A549 (cell line): ENCODE results near the gene PIP4K2A. TPM values are rescaled to one million over a fixed set of nuclear protein-coding genes. Genes with fewer than 3 reads are reported as not detected.

Source experiments
- ATAC-seq, 2 experiments: fragments of 200-7000 bp in 1 of 2; fragments of >200 bp in 1 of 2; cut with Nextera tagmentation in 1 of 2; cut with Tn5 transposase in 1 of 2; 3 replicates each; pipeline versions ENCODE4 v1.8.0 to v1.9.1; 2018 to 2020; ENCODE audit warnings: mild to moderate bottlenecking in 1 of 2, moderate library complexity in 1 of 2
- CTCF ChIA-PET: fragments of 300-600 bp; sonication (Branson Sonifier 250); formaldehyde crosslinking; extraction: SDS; loops from one replicate; lab custom pipeline; 2021; ENCODE audit warnings: antibody characterized with exemption, inconsistent platforms; lab: Yijun Ruan, JAX
- POLR2A ChIA-PET: fragments of 350-600 bp; formaldehyde crosslinking; extraction: SDS; loops from one replicate; lab custom pipeline; 2021; ENCODE audit warnings: antibody characterized with exemption, inconsistent platforms; lab: Yijun Ruan, JAX
- DNase-seq, 2 experiments: peaks; one replicate each; pipeline versions ENCODE4 v3.0.0 to v3.0.0-alpha.2; 2011 to 2016; ENCODE audit warnings: low read depth in 1 of 2, low spot score in 1 of 2
- FAIRE-seq: peaks from 2 replicates; lab custom pipeline; 2011; peaks lifted over from hg19 to GRCh38; lab: Jason Lieb, UNC
- H3K27ac ChIP-seq, 2 experiments: fragments of >200 bp; sonication (Bioruptor Twin); formaldehyde crosslinking; 3 replicates each; pipeline ENCODE4 v1.5.1; 2016 to 2017
- H3K4me1 ChIP-seq: fragments of >200 bp; sonication (Bioruptor Twin); formaldehyde crosslinking; 3 replicates; pipeline ENCODE4 v1.6.1; 2016
- H3K4me2 ChIP-seq: fragments of >200 bp; sonication (Bioruptor Twin); formaldehyde crosslinking; 3 replicates; pipeline ENCODE4 v1.6.1; 2016
- H3K4me3 ChIP-seq: fragments of >200 bp; sonication (Bioruptor Twin); formaldehyde crosslinking; 3 replicates; pipeline ENCODE4 v1.5.1; 2016
- H3K9me3 ChIP-seq: fragments of >200 bp; sonication (Bioruptor Twin); formaldehyde crosslinking; 3 replicates; pipeline ENCODE4 v1.6.1; 2016
- CHD2 ChIP-seq: fragments of 150-350 bp; IDR thresholded peaks from 2 replicates; pipeline ENCODE4 v1.6.1; 2014; ENCODE audit warnings: low read length; ENCODE audit not compliant: partially characterized antibody
- EP300 ChIP-seq, 2 experiments: fragments of >200 bp; sonication (Bioruptor Twin); formaldehyde crosslinking; IDR thresholded peaks; 2 replicates in 1 of 2; 3 replicates in 1 of 2; pipeline ENCODE4 v1.6.1; 2016 to 2017
- ESRRA ChIP-seq: fragments of 150-350 bp; IDR thresholded peaks from 2 replicates; pipeline ENCODE4 v1.6.1; 2014; ENCODE audit warnings: mild to moderate bottlenecking, low read length, borderline replicate concordance
- HOXA7 ChIP-seq: fragments of 250-450 bp; sonication (Bioruptor Pico); IDR thresholded peaks from 2 replicates; pipeline ENCODE4 v1.5.0; 2020; ENCODE audit warnings: mild to moderate bottlenecking, moderate library complexity
- HOXB5 ChIP-seq: fragments of 250-450 bp; sonication (Bioruptor Pico); IDR thresholded peaks from 2 replicates; pipeline ENCODE4 v1.5.0; 2020; ENCODE audit warnings: mild to moderate bottlenecking, moderate library complexity
- JUN ChIP-seq, 2 experiments: fragments of >200 bp; sonication (Bioruptor Twin); formaldehyde crosslinking; IDR thresholded peaks; 2 replicates in 1 of 2; 3 replicates in 1 of 2; pipeline ENCODE4 v1.6.1; 2016 to 2017
- MAFK ChIP-seq: fragments of 450-650 bp; IDR thresholded peaks from 2 replicates; pipeline ENCODE4 v1.6.1; 2014; ENCODE audit not compliant: partially characterized antibody
- NPAS2 ChIP-seq: fragments of 250-450 bp; sonication (Bioruptor Pico); IDR thresholded peaks from 2 replicates; pipeline ENCODE4 v1.8.0; 2022; ENCODE audit warnings: mild to moderate bottlenecking, moderate library complexity, borderline replicate concordance
- PHF8 ChIP-seq: fragments of 200-600 bp; sonication (generic); IDR thresholded peaks from 2 replicates; pipeline ENCODE4 v1.6.1; 2016; ENCODE audit warnings: low read depth, mild to moderate bottlenecking, antibody characterized with exemption, moderate library complexity, borderline replicate concordance
- ZNF302 ChIP-seq: fragments of 250-450 bp; sonication (Bioruptor Pico); IDR thresholded peaks from 2 replicates; pipeline ENCODE4 v1.9.0; 2021; ENCODE audit warnings: inconsistent platforms, mild to moderate bottlenecking, moderate library complexity
- WGBS: methylation state at CpG from one replicate; pipeline ENCODE4 v1.1.6; 2017; ENCODE audit errors: missing lambda C conversion rate; 5-methylcytosine and 5-hydroxymethylcytosine counted together
- polyA plus RNA-seq, 4 experiments: library from polyadenylated mRNA; depleted of rRNA in 3 of 4; stranded (reverse); fragments of >200 nt; fragmentation: RNase III in 1 of 4; extraction: RNeasy Plus Mini Kit Qiagen cat#74134 plus additional on column Dnase treatment in 1 of 4; gene quantifications; 2 replicates in 3 of 4; 3 replicates in 1 of 4; pipeline ENCODE4 v1.2.3, GENCODE V29; 2011 to 2017
- TF ChIP-seq, protein P1 (sequence below): fragments of 200-600 bp; sonication (generic); IDR thresholded peaks from 2 replicates; pipeline ENCODE4 v1.6.1; 2016; ENCODE audit warnings: antibody characterized with exemption, mild to moderate bottlenecking, moderate library complexity
- TF ChIP-seq, protein P2 (sequence below): fragments of 250-450 bp; sonication (Bioruptor Pico); IDR thresholded peaks from 2 replicates; pipeline ENCODE4 v1.5.0; 2020; ENCODE audit warnings: low read depth, mild to moderate bottlenecking, moderate library complexity
- TF ChIP-seq, protein P3 (sequence below): fragments of >200 bp; sonication (Bioruptor Twin); formaldehyde crosslinking; IDR thresholded peaks from 2 replicates; pipeline ENCODE4 v1.6.1; 2016
- TF ChIP-seq, protein P4 (sequence below): IDR thresholded peaks from 2 replicates; pipeline ENCODE4 v1.6.1; 2012; ENCODE audit warnings: low read depth, borderline replicate concordance

The PIP4K2A gene
- polyA plus RNA-seq, 2 of the 4 experiments (the other 2 are of a cell fraction), result 23.1 to 24.0 TPM

DNA sequence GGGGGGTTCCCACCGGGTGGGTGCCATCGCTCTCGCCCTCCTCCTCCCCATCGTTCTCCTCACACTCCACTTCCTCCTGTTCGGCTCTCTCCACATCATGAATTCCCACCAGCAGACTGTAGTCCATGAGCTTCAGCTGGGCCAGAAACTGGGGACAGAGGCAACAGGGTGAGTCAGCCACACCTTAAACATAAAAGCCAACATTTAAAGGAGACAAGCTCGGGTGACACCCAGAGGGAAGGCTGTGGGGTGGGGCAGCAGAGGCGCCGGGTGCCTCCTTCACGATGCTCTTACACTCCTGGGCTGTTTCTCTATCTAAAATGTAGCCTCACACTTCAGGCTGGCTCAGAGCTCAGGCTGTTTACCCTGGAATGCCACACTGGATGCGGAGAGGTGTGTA lies 172.5 kb downstream of the PIP4K2A start (continued):
- TF ChIP-seq, protein P1, sequence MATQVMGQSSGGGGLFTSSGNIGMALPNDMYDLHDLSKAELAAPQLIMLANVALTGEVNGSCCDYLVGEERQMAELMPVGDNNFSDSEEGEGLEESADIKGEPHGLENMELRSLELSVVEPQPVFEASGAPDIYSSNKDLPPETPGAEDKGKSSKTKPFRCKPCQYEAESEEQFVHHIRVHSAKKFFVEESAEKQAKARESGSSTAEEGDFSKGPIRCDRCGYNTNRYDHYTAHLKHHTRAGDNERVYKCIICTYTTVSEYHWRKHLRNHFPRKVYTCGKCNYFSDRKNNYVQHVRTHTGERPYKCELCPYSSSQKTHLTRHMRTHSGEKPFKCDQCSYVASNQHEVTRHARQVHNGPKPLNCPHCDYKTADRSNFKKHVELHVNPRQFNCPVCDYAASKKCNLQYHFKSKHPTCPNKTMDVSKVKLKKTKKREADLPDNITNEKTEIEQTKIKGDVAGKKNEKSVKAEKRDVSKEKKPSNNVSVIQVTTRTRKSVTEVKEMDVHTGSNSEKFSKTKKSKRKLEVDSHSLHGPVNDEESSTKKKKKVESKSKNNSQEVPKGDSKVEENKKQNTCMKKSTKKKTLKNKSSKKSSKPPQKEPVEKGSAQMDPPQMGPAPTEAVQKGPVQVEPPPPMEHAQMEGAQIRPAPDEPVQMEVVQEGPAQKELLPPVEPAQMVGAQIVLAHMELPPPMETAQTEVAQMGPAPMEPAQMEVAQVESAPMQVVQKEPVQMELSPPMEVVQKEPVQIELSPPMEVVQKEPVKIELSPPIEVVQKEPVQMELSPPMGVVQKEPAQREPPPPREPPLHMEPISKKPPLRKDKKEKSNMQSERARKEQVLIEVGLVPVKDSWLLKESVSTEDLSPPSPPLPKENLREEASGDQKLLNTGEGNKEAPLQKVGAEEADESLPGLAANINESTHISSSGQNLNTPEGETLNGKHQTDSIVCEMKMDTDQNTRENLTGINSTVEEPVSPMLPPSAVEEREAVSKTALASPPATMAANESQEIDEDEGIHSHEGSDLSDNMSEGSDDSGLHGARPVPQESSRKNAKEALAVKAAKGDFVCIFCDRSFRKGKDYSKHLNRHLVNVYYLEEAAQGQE, result no peak
- TF ChIP-seq EP300 (IDR thresholded peaks at IDR 0.05) (no peak), ESRRA (no peak), HOXB5 (CRISPR knock-in tag) (no peak)

DNA sequence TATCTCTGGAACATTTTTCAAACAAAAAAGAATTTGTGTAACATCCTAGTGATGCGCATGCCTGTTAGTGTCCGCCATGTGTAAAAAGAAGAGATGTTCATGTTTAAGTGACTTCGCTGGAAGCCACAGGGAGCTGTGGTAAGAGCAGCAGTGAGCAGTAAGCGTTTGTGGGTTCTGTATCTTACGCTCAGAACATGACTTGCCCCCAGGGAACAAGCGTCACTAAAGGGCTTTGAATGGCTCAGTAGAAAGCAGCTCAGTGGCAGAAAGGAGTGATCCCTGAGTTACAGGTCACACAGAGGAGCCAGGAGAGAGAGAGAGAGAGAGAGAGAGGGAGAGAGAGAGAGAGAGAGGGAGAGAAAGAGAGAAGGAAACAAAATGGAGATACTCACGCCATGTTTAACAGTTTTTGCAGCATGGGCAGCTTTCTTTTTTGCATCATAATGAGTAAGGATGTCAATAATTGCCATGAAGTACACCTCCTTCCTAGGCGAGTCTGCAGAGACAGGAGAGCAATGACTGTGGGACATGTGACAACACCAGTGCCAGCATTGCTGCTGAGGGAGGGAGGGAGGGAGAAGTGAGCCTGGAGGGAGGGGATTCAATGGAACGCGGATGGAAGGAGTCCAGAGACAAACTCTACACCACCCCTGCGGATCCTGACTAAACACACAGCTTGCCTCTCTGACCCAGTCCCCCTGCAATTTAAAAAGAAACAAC lies 174.6 kb downstream of the PIP4K2A start:
- ATAC-seq (no peak), DNase-seq (no peak), FAIRE-seq (no peak)
- Histone ChIP-seq H3K4me3 (no peak overlapping the region), H3K4me2 (no peak overlapping the region), H3K27ac (no peak overlapping the region), H3K9me3 (no peaks in the 10 kb centered on the region), H3K4me1 (0 out of 3 replicates have a peak, but pooled peaks cover 4% of the 10 kb centered on the region)
- TF ChIP-seq MAFK, result no peak
- TF ChIP-seq JUN (IDR thresholded peaks at IDR 0.05), result no peak
- POLR2A ChIA-PET, result no interaction called here
- CTCF ChIA-PET, result interaction anchor here (0.6 to 1.0 kb wide), 2 partner anchors 11 to 341 kb away, joined by 3 read pairs; no protein-coding TSS in a partner anchor
- 89% methylated on average over 11 of the region's 11 CpGs for WGBS

DNA sequence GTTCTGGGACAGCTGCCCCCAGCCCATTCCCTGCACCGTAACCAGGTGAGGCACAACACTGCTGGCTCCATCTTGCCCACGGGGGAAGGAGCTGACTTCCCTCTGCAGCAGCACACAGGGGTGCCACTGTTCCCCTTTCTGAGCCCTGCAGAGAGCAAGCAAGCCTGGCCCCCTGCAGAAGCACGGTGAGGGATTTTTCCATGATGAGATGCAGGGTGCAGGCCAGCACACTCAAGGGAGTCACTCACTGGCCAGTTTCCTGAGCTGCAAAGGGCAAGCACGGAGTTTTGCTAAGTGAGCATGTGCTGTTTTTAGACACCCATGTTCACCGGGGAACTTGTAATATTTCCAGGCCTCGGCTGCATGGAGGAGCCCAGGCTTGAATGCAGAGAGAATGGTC lies 176.6 kb downstream of the PIP4K2A start:
- ATAC-seq (no peak), FAIRE-seq (no peak), DNase-seq (no peak)
- ChIA-PET CTCF (interaction anchor here (1.3 to 2.4 kb wide), 2 partner anchors 8 to 451 kb away, joined by 3 to 7 read pairs; no protein-coding TSS in a partner anchor), POLR2A (no interaction called here)
- 94% methylated on average over 5 of the region's 6 CpGs for WGBS
- Histone ChIP-seq H3K4me1 (0 out of 3 replicates have a peak, but pooled peaks cover 6% of the 10 kb centered on the region), H3K27ac (no peak overlapping the region), H3K4me3 (no peak overlapping the region)
- no peak for TF ChIP-seq NPAS2 (CRISPR knock-in tag)
- TF ChIP-seq, protein P2, sequence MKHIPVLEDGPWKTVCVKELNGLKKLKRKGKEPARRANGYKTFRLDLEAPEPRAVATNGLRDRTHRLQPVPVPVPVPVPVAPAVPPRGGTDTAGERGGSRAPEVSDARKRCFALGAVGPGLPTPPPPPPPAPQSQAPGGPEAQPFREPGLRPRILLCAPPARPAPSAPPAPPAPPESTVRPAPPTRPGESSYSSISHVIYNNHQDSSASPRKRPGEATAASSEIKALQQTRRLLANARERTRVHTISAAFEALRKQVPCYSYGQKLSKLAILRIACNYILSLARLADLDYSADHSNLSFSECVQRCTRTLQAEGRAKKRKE (CRISPR knock-in tag), result no peak
- no peak for TF ChIP-seq PHF8
- TF ChIP-seq, protein P3, sequence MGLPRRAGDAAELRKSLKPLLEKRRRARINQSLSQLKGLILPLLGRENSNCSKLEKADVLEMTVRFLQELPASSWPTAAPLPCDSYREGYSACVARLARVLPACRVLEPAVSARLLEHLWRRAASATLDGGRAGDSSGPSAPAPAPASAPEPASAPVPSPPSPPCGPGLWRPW, result no peak
- TF ChIP-seq ZNF302 (CRISPR knock-in tag), result no peak
- no peak for TF ChIP-seq CHD2
- TF ChIP-seq HOXA7 (CRISPR knock-in tag), result no peak
- TF ChIP-seq, protein P4, sequence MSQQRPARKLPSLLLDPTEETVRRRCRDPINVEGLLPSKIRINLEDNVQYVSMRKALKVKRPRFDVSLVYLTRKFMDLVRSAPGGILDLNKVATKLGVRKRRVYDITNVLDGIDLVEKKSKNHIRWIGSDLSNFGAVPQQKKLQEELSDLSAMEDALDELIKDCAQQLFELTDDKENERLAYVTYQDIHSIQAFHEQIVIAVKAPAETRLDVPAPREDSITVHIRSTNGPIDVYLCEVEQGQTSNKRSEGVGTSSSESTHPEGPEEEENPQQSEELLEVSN, result no peak
- TF ChIP-seq, all 56 proteins: peak for 0
- no peak overlapping the region for H3K4me2 ChIP-seq
- no peaks in the 10 kb centered on the region for H3K9me3 ChIP-seq
